GM12878 (cell line): ENCODE results near the gene ATP13A4. TPM values are rescaled to one million over a fixed set of nuclear protein-coding genes. Genes with fewer than 3 reads are reported as not detected.

ENCODE experiments used
- ATAC-seq: fragments of 200-7000 bp; cut with Tn5 transposase; 3 replicates; pipeline ENCODE4 v1.9.1; 2020; ENCODE audit warnings: mild to moderate bottlenecking, moderate library complexity
- BruUV-seq: library from RNA; stranded (reverse); fragments of 400-500 nt; replicated peaks from 2 replicates; lab custom pipeline; 2021; lab: Mats Ljungman, UMichigan
- CTCF ChIA-PET: fragments of 300-600 bp; sonication (Branson Sonifier 250); formaldehyde crosslinking; extraction: SDS; loops from one replicate; lab custom pipeline; 2021; ENCODE audit warnings: inconsistent platforms; lab: Yijun Ruan, JAX
- POLR2A ChIA-PET: fragments of 350-600 bp; formaldehyde crosslinking; extraction: SDS; loops from one replicate; lab custom pipeline; 2021; ENCODE audit warnings: inconsistent platforms; lab: Charles Lee
- RAD21 ChIA-PET: fragments of 300-600 bp; sonication (Branson Sonifier 250); formaldehyde crosslinking; loops from one replicate; lab custom pipeline; 2023; ENCODE audit warnings: antibody characterized with exemption; ENCODE audit not compliant: unreplicated experiment; lab: Charles Lee
- SMC1A ChIA-PET: fragments of 300-600 bp; sonication (Branson Sonifier 250); formaldehyde crosslinking; loops from one replicate; lab custom pipeline; 2023; ENCODE audit not compliant: unreplicated experiment, uncharacterized antibody; lab: Charles Lee
- DNase-seq: peaks from one replicate; pipeline ENCODE4 v3.0.0-alpha.2; 2011; ENCODE audit warnings: low read depth, low spot score
- FAIRE-seq: peaks from 3 replicates; lab custom pipeline; 2011; peaks lifted over from hg19 to GRCh38; lab: Jason Lieb, UNC
- H2AFZ ChIP-seq: 2 replicates; pipeline ENCODE4 v1.6.0; 2011; ENCODE audit warnings: low read depth, low read length, control low read depth; ENCODE audit not compliant: control insufficient read depth
- H3K27ac ChIP-seq: 2 replicates; pipeline ENCODE4 v1.5.1; 2011; ENCODE audit warnings: control low read depth; ENCODE audit not compliant: control insufficient read depth, insufficient read depth
- H3K27me3 ChIP-seq, 2 experiments: replicated peaks in 1 of 2; 2 replicates each; pipeline versions ENCODE4 v1.6.0 to v1.6.1; 2011; ENCODE audit warnings: low read length in 1 of 2; ENCODE audit not compliant: control insufficient read depth in 2 of 2, insufficient read depth in 2 of 2
- H3K36me3 ChIP-seq, 2 experiments: 2 replicates each; pipeline ENCODE4 v1.5.1; 2011; ENCODE audit warnings: low read length in 1 of 2; ENCODE audit not compliant: control insufficient read depth in 2 of 2, insufficient read depth in 2 of 2
- H3K4me1 ChIP-seq: 2 replicates; pipeline ENCODE4 v1.6.1; 2011; ENCODE audit warnings: mild to moderate bottlenecking, low read length, moderate library complexity, mixed read lengths; ENCODE audit not compliant: control insufficient read depth, insufficient read depth
- H3K4me2 ChIP-seq: 2 replicates; pipeline ENCODE4 v1.6.0; 2011; ENCODE audit warnings: control low read depth; ENCODE audit not compliant: control insufficient read depth, insufficient read depth
- H3K4me3 ChIP-seq: fragments of 200-600 bp; sonication (generic); 2 replicates; pipeline ENCODE4 v1.5.1; 2016
- H3K79me2 ChIP-seq: 2 replicates; pipeline ENCODE4 v1.6.0; 2011; ENCODE audit warnings: low read length; ENCODE audit not compliant: control insufficient read depth, insufficient read depth
- H3K9ac ChIP-seq: 2 replicates; pipeline ENCODE4 v1.8.0; 2011; ENCODE audit warnings: low read length, control low read depth, mixed read lengths; ENCODE audit not compliant: control insufficient read depth, insufficient read depth
- H3K9me3 ChIP-seq: replicated peaks from 3 replicates; pipeline ENCODE4 v1.5.1; 2011; ENCODE audit warnings: mild to moderate bottlenecking, low read length; ENCODE audit not compliant: control insufficient read depth, insufficient read depth
- H4K20me1 ChIP-seq: 2 replicates; pipeline ENCODE4 v1.6.0; 2011; ENCODE audit not compliant: control insufficient read depth, insufficient read depth
- BRCA1 ChIP-seq: IDR thresholded peaks from 2 replicates; pipeline ENCODE4 v1.6.1; 2011; ENCODE audit warnings: low read depth, low read length, improper control_type of control experiment
- CEBPB ChIP-seq, 2 experiments: fragments of 150-350 bp in 1 of 2; IDR thresholded peaks; 2 replicates each; pipeline ENCODE4 v1.6.1; 2012 to 2014; ENCODE audit warnings: low read depth in 2 of 2, low read length in 2 of 2, borderline replicate concordance in 1 of 2, inconsistent platforms in 1 of 2
- E2F8 ChIP-seq: fragments of 450-650 bp; IDR thresholded peaks from 2 replicates; pipeline ENCODE4 v1.6.1; 2018; ENCODE audit warnings: mild to moderate bottlenecking, low read depth, moderate library complexity; ENCODE audit not compliant: partially characterized antibody
- JUND ChIP-seq: IDR thresholded peaks from 2 replicates; pipeline ENCODE4 v1.6.1; 2012; ENCODE audit warnings: low read depth, mild to moderate bottlenecking, low read length, improper control_type of control experiment, moderate library complexity
- LARP7 ChIP-seq: fragments of 450-650 bp; IDR thresholded peaks from 2 replicates; pipeline ENCODE4 v1.6.1; 2017; ENCODE audit warnings: mild to moderate bottlenecking
- MEF2A ChIP-seq: IDR thresholded peaks from 2 replicates; pipeline ENCODE4 v1.6.1; 2011; ENCODE audit warnings: low read depth, mild to moderate bottlenecking, low read length, moderate library complexity; ENCODE audit not compliant: insufficient read depth
- POLR2AphosphoS2 ChIP-seq: IDR thresholded peaks from 2 replicates; pipeline ENCODE4 v1.6.1; 2011; ENCODE audit warnings: low read depth, mild to moderate bottlenecking, low read length, improper control_type of control experiment, moderate library complexity
- SMARCA5 ChIP-seq: fragments of 450-650 bp; IDR thresholded peaks from 2 replicates; pipeline ENCODE4 v1.6.1; 2017; ENCODE audit warnings: mild to moderate bottlenecking
- SREBF1 ChIP-seq: IDR thresholded peaks from 2 replicates; pipeline ENCODE4 v1.6.1; 2012; ENCODE audit warnings: mild to moderate bottlenecking, low read length
- ZBED1 ChIP-seq: IDR thresholded peaks from 2 replicates; pipeline ENCODE4 v1.6.1; 2016; ENCODE audit warnings: borderline replicate concordance
- ZNF207 ChIP-seq: fragments of 450-650 bp; IDR thresholded peaks from 2 replicates; pipeline ENCODE4 v1.6.1; 2014; ENCODE audit warnings: antibody characterized with exemption, mild to moderate bottlenecking, borderline replicate concordance
- WGBS: methylation state at CpG from one replicate; pipeline ENCODE4 v1.1.6; 2016; ENCODE audit warnings: low lambda C conversion rate; ENCODE audit not compliant: insufficient replicate concordance, insufficient coverage; ENCODE audit errors: missing lambda C conversion rate; 5-methylcytosine and 5-hydroxymethylcytosine counted together
- in situ Hi-C: fragments of 300-500 bp; cut with MboI; formaldehyde crosslinking; loops from 9 replicates; pipeline ENCODE4 v1.14.3; 2018; ENCODE audit warnings: mixed read lengths
- intact Hi-C: fragments of 100-400 bp; cut with micrococcal nuclease; formaldehyde crosslinking; loops from one replicate; pipeline ENCODE4 v1.14.2; 2022; ENCODE audit not compliant: unreplicated experiment
- polyA plus RNA-seq, 11 experiments: library from polyadenylated mRNA; depleted of rRNA in 4 of 11; unstranded in 6 of 11; stranded (reverse) in 5 of 11; fragments of >200 nt; fragmentation: Nextera tagmentation in 4 of 11; fragmentation: Illumina TruSeq in 1 of 11; extraction: Ambion mirVana in 4 of 11; extraction: Trizol in 1 of 11; gene quantifications; 1 replicate in 1 of 11; 2 replicates in 10 of 11; pipeline versions ENCODE4 v1.2.1 to v1.2.3, GENCODE V29; 2011 to 2016; ENCODE audit warnings: inconsistent platforms in 2 of 11, missing spikeins in 2 of 11, low read depth in 1 of 11
- total RNA-seq, 4 experiments: library from RNA; depleted of rRNA in 3 of 4; stranded (reverse); fragments of >200 nt in 3 of 4; fragmentation: Illumina TruSeq in 1 of 4; extraction: Trizol in 1 of 4; gene quantifications; 2 replicates each; pipeline versions ENCODE4 v1.2.1 to v1.2.3, GENCODE V29; 2013 to 2021
- TF ChIP-seq, protein P1 (sequence below): fragments of 450-650 bp; IDR thresholded peaks from 2 replicates; pipeline ENCODE4 v1.6.1; 2014; ENCODE audit warnings: mild to moderate bottlenecking

ATP13A4 gene
- total and polyA plus RNA-seq, 10 of the 15 experiments (the other 5 are each of a cell fraction or from before 2014, with no cell fraction given) = 0.29 to 1.7 (median 1.0) TPM; not detected in 1

DNA sequence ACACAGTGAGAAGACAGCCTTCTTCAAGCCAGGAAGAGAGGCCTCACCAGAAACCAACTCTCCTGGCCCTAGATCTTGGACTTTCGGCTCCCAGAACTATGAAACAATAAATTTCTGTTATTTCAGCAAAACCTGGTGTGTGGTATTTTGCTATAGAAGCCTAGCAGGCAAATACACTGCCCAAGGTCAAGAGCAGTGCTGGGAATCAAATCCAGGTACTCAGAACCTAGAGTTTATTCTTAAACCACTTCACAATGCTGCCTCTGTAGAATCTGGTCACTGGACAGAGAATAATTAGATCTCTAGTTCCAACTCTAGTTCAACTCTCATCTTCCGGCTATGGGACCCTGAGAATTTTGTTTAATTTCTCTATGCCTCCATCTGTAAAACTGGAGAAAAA lies 46.6 kb downstream of the ATP13A4 start:
- Histone ChIP-seq H3K27ac (no peak overlapping the region), H3K79me2 (no peaks in the 10 kb centered on the region), H4K20me1 (no peaks in the 10 kb centered on the region), H3K4me2 (no peak overlapping the region)
- no peak for ATAC-seq
- RAD21 ChIA-PET = no interaction called here
- TF ChIP-seq ZNF207 = no peak
- TF ChIP-seq E2F8 = no peak
- TF ChIP-seq CEBPB (IDR thresholded peaks at IDR 0.05; ENCODE audit: borderline replicate concordance in 1 of 2, low read depth in 2 of 2, low read length in 2 of 2) = no peak
- no peak for TF ChIP-seq SMARCA5
- TF ChIP-seq POLR2AphosphoS2 = no peak
- TF ChIP-seq BRCA1 = no peak
- no peak for TF ChIP-seq MEF2A
- no peak for TF ChIP-seq JUND
- TF ChIP-seq, protein P1, sequence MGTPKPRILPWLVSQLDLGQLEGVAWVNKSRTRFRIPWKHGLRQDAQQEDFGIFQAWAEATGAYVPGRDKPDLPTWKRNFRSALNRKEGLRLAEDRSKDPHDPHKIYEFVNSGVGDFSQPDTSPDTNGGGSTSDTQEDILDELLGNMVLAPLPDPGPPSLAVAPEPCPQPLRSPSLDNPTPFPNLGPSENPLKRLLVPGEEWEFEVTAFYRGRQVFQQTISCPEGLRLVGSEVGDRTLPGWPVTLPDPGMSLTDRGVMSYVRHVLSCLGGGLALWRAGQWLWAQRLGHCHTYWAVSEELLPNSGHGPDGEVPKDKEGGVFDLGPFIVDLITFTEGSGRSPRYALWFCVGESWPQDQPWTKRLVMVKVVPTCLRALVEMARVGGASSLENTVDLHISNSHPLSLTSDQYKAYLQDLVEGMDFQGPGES = no peak
- TF ChIP-seq SREBF1 = no peak
- no peak for TF ChIP-seq ZBED1
- TF ChIP-seq LARP7 = no peak
- TF ChIP-seq, all 136 proteins: peak for 0
- FAIRE-seq (no peak), DNase-seq (no peak)
- no TSS peak for BruUV-seq
- H3K9me3 ChIP-seq = no peaks in the 10 kb centered on the region
- 11% methylated on average over 2 of the region's 2 CpGs for WGBS
- no peaks in the 10 kb centered on the region for H3K36me3 ChIP-seq
- H3K4me1 ChIP-seq = no peaks in the 10 kb centered on the region
- H3K4me3 ChIP-seq = no peak overlapping the region
- H3K9ac ChIP-seq = no peak overlapping the region
- ChIA-PET CTCF (no interaction called here), SMC1A (no interaction called here), POLR2A (no interaction called here)
- in situ Hi-C loops (no loop called here), intact Hi-C loops (no loop called here)
- H3K27me3 ChIP-seq = peaks cover 0 to 3% of the 10 kb centered on the region in 2 experiments; a peak in 1 of 4 replicates
- no peak overlapping the region for H2AFZ ChIP-seq
